PC-9 (cell line): ENCODE data around the gene CSF1. TPM values are rescaled to one million over a fixed set of nuclear protein-coding genes. Genes with fewer than 3 reads are reported as not detected.

Experiments
- BruUV-seq: library from RNA; stranded (reverse); fragments of 400-500 nt; replicated peaks from 2 replicates; lab custom pipeline; 2021; lab: Mats Ljungman, UMichigan
- CTCF ChIA-PET: fragments of 300-600 bp; sonication (Branson Sonifier 250); formaldehyde crosslinking; loops from one replicate; lab custom pipeline; 2022; ENCODE audit warnings: antibody characterized with exemption; lab: Charles Lee
- POLR2A ChIA-PET: fragments of 300-600 bp; sonication (Branson Sonifier 250); formaldehyde crosslinking; loops from one replicate; lab custom pipeline; 2022; ENCODE audit warnings: antibody characterized with exemption; ENCODE audit not compliant: unreplicated experiment; lab: Charles Lee
- DNase-seq, 2 experiments: peaks; one replicate each; pipeline versions ENCODE4 v3.0.0 to v3.0.0-alpha.2; 2015 to 2022; ENCODE audit warnings: mixed read lengths in 1 of 2
- H2AFZ ChIP-seq: fragments of 200-600 bp; sonication (generic); 2 replicates; pipeline ENCODE4 v1.8.1; 2017; ENCODE audit warnings: antibody characterized with exemption
- H3F3A ChIP-seq: fragments of 200-600 bp; sonication (generic); 2 replicates; pipeline ENCODE4 v1.8.1; 2017; ENCODE audit warnings: antibody characterized with exemption, mild to moderate bottlenecking, low read depth; ENCODE audit not compliant: insufficient read depth
- H3K27ac ChIP-seq: fragments of 200-600 bp; sonication (generic); 2 replicates; pipeline ENCODE4 v1.6.1; 2016; ENCODE audit warnings: mixed run types
- H3K27me3 ChIP-seq: fragments of 200-600 bp; sonication (generic); 2 replicates; pipeline ENCODE4 v1.6.1; 2016; ENCODE audit warnings: low read depth, mixed run types; ENCODE audit not compliant: insufficient read depth
- H3K36me3 ChIP-seq: fragments of 200-600 bp; sonication (generic); 2 replicates; pipeline ENCODE4 v1.6.1; 2016; ENCODE audit warnings: low read depth, mixed run types
- H3K4me1 ChIP-seq: fragments of 200-600 bp; sonication (generic); replicated peaks from 2 replicates; pipeline ENCODE4 v1.6.1; 2016; ENCODE audit warnings: mixed run types; ENCODE audit not compliant: insufficient read depth
- H3K4me2 ChIP-seq: fragments of 200-600 bp; sonication (generic); 2 replicates; pipeline ENCODE4 v1.6.1; 2017; ENCODE audit warnings: mixed run types
- H3K4me3 ChIP-seq: fragments of 200-600 bp; sonication (generic); 2 replicates; pipeline ENCODE4 v1.6.1; 2016; ENCODE audit warnings: mixed run types
- H3K79me2 ChIP-seq: fragments of 200-600 bp; sonication (generic); 2 replicates; pipeline ENCODE4 v1.6.1; 2017; ENCODE audit warnings: low read depth, mixed run types
- H3K9me2 ChIP-seq: fragments of 200-600 bp; sonication (generic); 2 replicates; pipeline ENCODE4 v1.8.1; 2017; ENCODE audit warnings: mild to moderate bottlenecking; ENCODE audit not compliant: insufficient read depth
- H3K9me3 ChIP-seq: fragments of 200-600 bp; sonication (generic); 2 replicates; pipeline ENCODE4 v1.8.1; 2016; ENCODE audit warnings: low read depth; ENCODE audit not compliant: insufficient read depth
- H4K20me1 ChIP-seq: fragments of 200-600 bp; sonication (generic); 2 replicates; pipeline ENCODE4 v1.8.1; 2017; ENCODE audit not compliant: insufficient read depth
- CTCF ChIP-seq: fragments of 200-600 bp; sonication (generic); conservative IDR thresholded peaks from 2 replicates; pipeline ENCODE4 v1.6.1; 2017; ENCODE audit warnings: mixed run types, antibody characterized with exemption, mild to moderate bottlenecking, moderate library complexity
- EZH2 ChIP-seq: fragments of 200-600 bp; sonication (generic); IDR thresholded peaks from 2 replicates; pipeline ENCODE4 v1.8.0; 2017; ENCODE audit warnings: antibody characterized with exemption, low read depth
- intact Hi-C: fragments of 100-400 bp; cut with micrococcal nuclease; formaldehyde crosslinking; loops from one replicate; pipeline ENCODE4 v1.10.0; 2022; ENCODE audit not compliant: unreplicated experiment
- total RNA-seq: library from RNA; stranded (reverse); gene quantifications from 2 replicates; pipeline ENCODE4 v1.2.3, GENCODE V29; 2021

The CSF1 gene
- total RNA-seq, 1 experiment from 2014 or later: 29.8 TPM

GRCh38 chr1:109880971-109881894 lies 29.4 kb upstream of the CSF1 start:
- H3K27me3 ChIP-seq: no peaks in the 10 kb centered on the region
- no TSS peak for BruUV-seq
- no peaks in the 10 kb centered on the region for H3K9me2 ChIP-seq
- H3F3A ChIP-seq: peaks cover 20% of the 10 kb centered on the region
- H3K4me1 ChIP-seq: peaks cover 21% of the 10 kb centered on the region
- no peaks in the 10 kb centered on the region for H3K79me2 ChIP-seq
- ChIA-PET CTCF (interaction anchor here (0.6 kb wide), 1 partner anchor 17 kb away, joined by 3 read pairs; no protein-coding TSS in a partner anchor), POLR2A (interaction anchor here (0.6 kb wide), 1 partner anchor 241 kb away, joined by 3 read pairs; no protein-coding TSS in a partner anchor)
- no peak overlapping the region for H3K4me3 ChIP-seq
- no peak overlapping the region for H3K27ac ChIP-seq
- H3K36me3 ChIP-seq: no peaks in the 10 kb centered on the region
- H4K20me1 ChIP-seq: no peaks in the 10 kb centered on the region
- no peak for TF ChIP-seq EZH2
- no peak for TF ChIP-seq CTCF
- intact Hi-C loops: no loop called here
- H2AFZ ChIP-seq: no peak overlapping the region
- H3K4me2 ChIP-seq: no peak overlapping the region
- peak in 1 of 2 experiments; percentile 25 for DNase-seq
- no peaks in the 10 kb centered on the region for H3K9me3 ChIP-seq

- Histone ChIP-seq H3K4me3 (no peak overlapping the region), H3K9me2 (no peaks in the 10 kb centered on the region), H3K4me1 (peaks cover 14% of the 10 kb centered on the region), H3K4me2 (no peak overlapping the region), H4K20me1 (no peaks in the 10 kb centered on the region), H3K9me3 (no peaks in the 10 kb centered on the region), H3K79me2 (no peaks in the 10 kb centered on the region), H3K27me3 (no peaks in the 10 kb centered on the region), H3K27ac (no peak overlapping the region), H2AFZ (no peak overlapping the region), H3F3A (peaks cover 14% of the 10 kb centered on the region), H3K36me3 (no peaks in the 10 kb centered on the region)
- POLR2A ChIA-PET: no interaction called here
- DNase-seq: peak in 1 of 2 experiments; percentile 24
- no TSS peak for BruUV-seq
- intact Hi-C loops: no loop called here
- TF ChIP-seq CTCF (no peak), EZH2 (no peak)
- CTCF ChIA-PET: no interaction called here
Measured at GRCh38 chr1:109881906-109882287, 28.8 kb upstream of the CSF1 start.

GRCh38 chr1:109882288-109883245 lies 28.1 kb upstream of the CSF1 start:
- Histone ChIP-seq H3K9me2 (no peaks in the 10 kb centered on the region), H3K4me3 (no peak overlapping the region), H2AFZ (no peak overlapping the region), H3K9me3 (no peaks in the 10 kb centered on the region), H4K20me1 (no peaks in the 10 kb centered on the region), H3K79me2 (no peaks in the 10 kb centered on the region), H3K4me1 (peaks cover 7% of the 10 kb centered on the region), H3K4me2 (no peak overlapping the region), H3K36me3 (no peaks in the 10 kb centered on the region), H3K27me3 (no peaks in the 10 kb centered on the region), H3K27ac (no peak overlapping the region), H3F3A (peaks cover 10% of the 10 kb centered on the region)
- ChIA-PET CTCF (no interaction called here), POLR2A (no interaction called here)
- no TSS peak for BruUV-seq
- intact Hi-C loops: no loop called here
- TF ChIP-seq EZH2 (no peak), CTCF (no peak)
- peak in 1 of 2 experiments; percentile 12 for DNase-seq
